Ovary (tissue), 9 donors: ENCODE results near the gene PTPRQ. TPM values are rescaled to one million over a fixed set of nuclear protein-coding genes. Genes with fewer than 3 reads are reported as not detected.

ENCODE experiments used
- DNase-seq, 5 donors: peaks; one replicate each; pipeline ENCODE4 v3.0.0-alpha.2; 2019 to 2020
- H3K27ac ChIP-seq, 2 donors: fragments of 200-600 bp; one replicate each; pipeline versions ENCODE4 v1.5.1 to v1.8.0; 2019 to 2022
- H3K27me3 ChIP-seq: fragments of 200-600 bp; one replicate; pipeline ENCODE4 v1.8.0; 2022
- H3K36me3 ChIP-seq: fragments of 200-600 bp; sonication (generic); one replicate; pipeline ENCODE4 v1.5.1; 2019
- H3K4me1 ChIP-seq: one replicate; pipeline ENCODE4 v1.8.1; 2013; ENCODE audit warnings: mild to moderate bottlenecking, moderate library complexity; ENCODE audit not compliant: insufficient read depth
- H3K4me3 ChIP-seq: fragments of 200-600 bp; sonication (generic); one replicate; pipeline ENCODE4 v1.5.1; 2017
- H3K9me3 ChIP-seq, 2 donors: fragments of 200-600 bp in 1 of 2; sonication (generic) in 1 of 2; one replicate each; pipeline versions ENCODE4 v1.5.1 to v1.8.1; 2013 to 2019; ENCODE audit warnings: mild to moderate bottlenecking in 1 of 2, moderate library complexity in 1 of 2
- CTCF ChIP-seq, 3 donors: fragments of 450-650 bp in 2 of 3; fragments of 200-600 bp in 1 of 3; IDR thresholded peaks; one replicate each; pipeline versions ENCODE4 v1.5.1 to v1.8.0; 2016 to 2022; ENCODE audit warnings: antibody characterized with exemption in 3 of 3, mild to moderate bottlenecking in 1 of 3
- EP300 ChIP-seq: sonication (generic); formaldehyde crosslinking; IDR thresholded peaks from one replicate; pipeline ENCODE4 v1.6.1; 2017; ENCODE audit warnings: antibody characterized with exemption
- POLR2A ChIP-seq: fragments of 450-650 bp; IDR thresholded peaks from one replicate; pipeline ENCODE4 v1.6.1; 2017; ENCODE audit warnings: antibody characterized with exemption, mild to moderate bottlenecking, moderate library complexity
- WGBS, 3 donors: extraction: QIAGEN DNeasy Blood & Tissue Kit in 1 of 3; methylation state at CpG; one replicate each; pipeline versions ENCODE4 v1.1.5 to v1.1.7; 2013 to 2017; 5-methylcytosine and 5-hydroxymethylcytosine counted together
- intact Hi-C, 4 donors: fragments of 100-400 bp; cut with DNase I; formaldehyde crosslinking; loops; one replicate each; pipeline versions ENCODE4 v1.11.0 to v1.15.1; 2022 to 2023
- polyA plus RNA-seq, 2 donors: library from polyadenylated mRNA; stranded (reverse); fragments of 200-250 nt in 1 of 2; fragments of 350-450 nt in 1 of 2; fragmentation: Illumina TruSeq in 1 of 2; extraction: RNeasy Lipid Tissue Mini Kit (QIAGEN cat#74804) in 1 of 2; gene quantifications; one replicate each; pipeline ENCODE4 v1.2.3, GENCODE V29; 2013 to 2014
- total RNA-seq, 7 donors: library from RNA; depleted of rRNA in 2 of 7; stranded (reverse); fragments of >200 nt in 2 of 7; fragmentation: NEBNext Ultra II Directional in 3 of 7; extraction: Animal tissue kit (Norgen Biotek cat#: 25700) in 3 of 7; gene quantifications; one replicate each; pipeline versions ENCODE4 v1.1.0 to v1.2.4, GENCODE V29; 2016 to 2023
- donor health status: DM: no; HTN: no; CAD: no; lungs with moderate emphysema.
- donor health status: DM: no; HTN: no; CAD: no.
- donor health status: Bipolar disorder and iron deficiency.
- donor health status: DM: yes; HTN: yes; CAD: no.
- donor health status: DM: no; HTN: no; CAD: no.
- donor health status: DM: yes; HTN: yes; CAD: no.

PTPRQ gene
- total and polyA plus RNA-seq, 9 donors: 0.05 to 18.8 (median 0.23) TPM

GRCh38 chr12:80627782-80628181 lies 183.7 kb downstream of the PTPRQ start:
- Histone ChIP-seq H3K27me3 (no peaks in the 10 kb centered on the region), H3K4me3 (no peak overlapping the region), H3K4me1 (no peaks in the 10 kb centered on the region), H3K27ac (no peak overlapping the region), H3K9me3 (no peaks in the 10 kb centered on the region), H3K36me3 (no peaks in the 10 kb centered on the region)
- no peak for DNase-seq
- TF ChIP-seq POLR2A (no peak), EP300 (no peak), CTCF (IDR thresholded peaks at IDR 0.05) (no peak)
- intact Hi-C loops: no loop called here

- no peak for DNase-seq
- Histone ChIP-seq H3K27me3 (no peaks in the 10 kb centered on the region), H3K4me1 (no peaks in the 10 kb centered on the region), H3K36me3 (no peaks in the 10 kb centered on the region), H3K9me3 (no peaks in the 10 kb centered on the region), H3K27ac (no peak overlapping the region), H3K4me3 (no peak overlapping the region)
- no peak for TF ChIP-seq EP300
- no peak for TF ChIP-seq POLR2A
- no peak for TF ChIP-seq CTCF (IDR thresholded peaks at IDR 0.05)
- 52 to 58% (median 53%) methylated on average over 4 of the region's 4 CpGs for WGBS, 3 donors
- intact Hi-C loops: no loop called here
Measured at GRCh38 chr12:80632835-80633234, 188.8 kb downstream of the PTPRQ start.

- H3K4me3 ChIP-seq: no peak overlapping the region
- no peaks in the 10 kb centered on the region for H3K27me3 ChIP-seq
- H3K4me1 ChIP-seq: no peaks in the 10 kb centered on the region
- TF ChIP-seq CTCF (IDR thresholded peaks at IDR 0.05) (no peak), EP300 (no peak)
- H3K9me3 ChIP-seq: no peaks in the 10 kb centered on the region
- H3K27ac ChIP-seq: no peak overlapping the region
- intact Hi-C loops: no loop called here
- 60 to 68% (median 63%) methylated on average over 6 of the region's 6 CpGs for WGBS, 3 donors
- H3K36me3 ChIP-seq: no peaks in the 10 kb centered on the region
- no peak for DNase-seq
Measured at GRCh38 chr12:80634903-80635302, 190.9 kb downstream of the PTPRQ start.

- intact Hi-C loops: no loop called here
- Histone ChIP-seq H3K27me3 (no peaks in the 10 kb centered on the region), H3K36me3 (no peaks in the 10 kb centered on the region), H3K9me3 (no peaks in the 10 kb centered on the region), H3K27ac (no peak overlapping the region), H3K4me1 (no peaks in the 10 kb centered on the region), H3K4me3 (no peak overlapping the region)
- 81 to 86% (median 81%) methylated on average over 4 of the region's 4 CpGs for WGBS, 3 donors
- TF ChIP-seq EP300: no peak
- TF ChIP-seq POLR2A: no peak
- no peak for TF ChIP-seq CTCF (IDR thresholded peaks at IDR 0.05)
- no peak for DNase-seq
Measured at GRCh38 chr12:80636832-80637231, 192.8 kb downstream of the PTPRQ start.

GRCh38 chr12:80641936-80642335 lies 197.9 kb downstream of the PTPRQ start:
- no peak for DNase-seq
- no peak for TF ChIP-seq EP300
- no peak for TF ChIP-seq CTCF (IDR thresholded peaks at IDR 0.05)
- TF ChIP-seq POLR2A: no peak
- no peaks in the 10 kb centered on the region for H3K4me1 ChIP-seq
- 86 to 93% (median 88%) methylated on average over 2 of the region's 2 CpGs for WGBS, 3 donors
- H3K27me3 ChIP-seq: no peaks in the 10 kb centered on the region
- intact Hi-C loops: no loop called here
- H3K27ac ChIP-seq: no peak overlapping the region
- H3K36me3 ChIP-seq: no peaks in the 10 kb centered on the region
- no peak overlapping the region for H3K4me3 ChIP-seq
- H3K9me3 ChIP-seq: no peaks in the 10 kb centered on the region
